HG02759 (cell line): ENCODE measurements around the gene ADGRB3.
A peak's percentile ranks its signal among the peaks of the same experiment; 100 is the strongest.

Experiments used
- ATAC-seq: cut with Tn5 transposase; IDR thresholded peaks from one replicate; pipeline ENCODE4 v1.9.1; 2021; ENCODE audit warnings: mild to moderate bottlenecking, moderate library complexity; ENCODE audit not compliant: unreplicated experiment

Gene ADGRB3

DNA sequence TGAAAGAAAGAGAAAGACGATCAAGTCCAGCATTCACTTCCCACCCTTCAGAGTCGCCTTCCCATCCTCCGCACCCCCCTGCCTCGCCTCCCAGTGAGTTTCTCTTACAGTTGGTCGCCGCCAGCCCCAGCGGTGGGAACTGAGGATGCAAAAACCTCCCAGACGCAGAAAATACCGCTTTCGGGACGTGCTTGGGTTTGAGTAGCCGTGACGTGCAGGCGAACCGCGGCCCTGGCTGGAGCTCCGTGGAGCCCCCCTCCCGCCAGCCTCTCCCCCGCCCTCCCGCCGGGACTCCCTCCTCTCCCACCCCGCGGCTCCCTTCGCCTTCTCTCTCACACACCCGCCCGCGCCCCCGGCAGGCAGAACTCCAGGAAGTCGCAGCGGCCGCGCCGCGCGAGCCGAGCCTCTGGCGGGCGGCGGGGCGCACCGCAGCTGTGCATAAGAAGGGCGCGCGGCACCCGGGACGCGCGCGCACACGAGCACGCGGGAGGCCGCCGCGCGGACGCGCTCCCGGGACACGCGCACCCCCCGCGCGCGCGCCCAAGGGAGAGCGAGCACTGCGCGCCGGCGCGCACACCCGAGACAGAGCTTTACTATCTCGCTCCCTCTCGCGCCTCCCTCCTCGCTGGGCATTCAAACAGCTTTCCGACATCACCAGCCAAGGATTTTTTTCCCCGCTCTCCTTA is at the start of gene ADGRB3:
Gene ADGRB3 (plus strand): TSS at position 557 of the 686 bp plus-strand sequence. CDS start 3,394 bp downstream, outside the sequence.
- peak; percentile 88 for ATAC-seq

DNA sequence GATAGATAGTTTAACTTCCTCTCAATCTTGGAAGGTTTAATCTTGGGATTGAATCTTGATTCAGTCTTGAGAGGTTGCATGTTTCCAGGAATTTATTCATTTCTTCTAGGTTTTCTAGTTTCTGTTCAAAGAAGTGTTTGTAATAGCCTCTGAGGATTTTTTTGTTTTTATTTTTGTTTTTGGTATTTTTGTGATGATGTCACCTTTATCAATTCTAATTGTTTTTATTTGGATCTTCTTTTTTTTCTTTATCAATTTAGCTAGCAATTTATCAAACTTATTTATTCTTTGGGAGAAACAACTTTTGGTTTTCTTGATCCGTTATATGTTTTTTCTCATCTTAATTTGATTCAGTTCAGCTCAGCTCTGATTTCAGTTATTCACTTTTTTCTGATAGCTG is 41.5 kb upstream of the ADGRB3 start:
- no peak for ATAC-seq

DNA sequence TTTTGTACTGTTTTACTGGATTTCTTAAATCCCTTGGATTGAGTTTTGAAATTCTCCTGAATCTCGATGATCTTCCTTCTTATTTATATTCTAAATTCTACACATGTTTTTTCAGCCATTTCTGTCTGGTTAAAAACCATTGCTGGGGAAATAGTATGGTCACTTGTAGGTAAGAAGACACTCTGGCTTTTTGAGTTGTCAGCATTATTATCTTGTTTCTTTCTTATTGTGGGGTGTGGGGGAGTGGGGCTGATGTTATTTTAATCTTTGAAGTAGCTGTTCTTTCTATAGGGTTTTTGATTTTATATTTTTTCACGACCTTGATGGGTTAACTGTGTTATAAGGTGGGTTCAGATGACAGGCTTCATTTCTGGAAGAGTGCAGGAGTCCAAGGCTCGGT is 37.4 kb upstream of the ADGRB3 start:
- ATAC-seq = no peak

DNA sequence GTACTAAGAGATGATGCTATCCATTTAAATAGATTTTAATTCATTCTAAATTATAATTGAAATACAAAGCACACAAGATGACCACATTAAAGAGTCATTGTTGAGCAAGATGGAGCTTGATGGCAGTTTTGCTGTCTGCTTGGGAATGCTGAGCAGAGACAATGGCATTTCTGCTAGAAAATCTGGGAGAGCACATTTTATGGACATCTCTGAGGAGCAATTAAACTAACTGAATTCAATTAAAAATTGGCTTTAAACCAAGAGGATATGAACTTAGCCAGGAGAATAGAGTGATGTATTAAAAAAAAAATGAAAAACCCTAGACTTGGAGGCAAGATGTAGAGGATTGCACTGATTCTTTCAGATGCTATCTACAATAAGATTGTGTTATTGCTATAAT is 19.1 kb upstream of the ADGRB3 start:
- ATAC-seq = no peak

DNA sequence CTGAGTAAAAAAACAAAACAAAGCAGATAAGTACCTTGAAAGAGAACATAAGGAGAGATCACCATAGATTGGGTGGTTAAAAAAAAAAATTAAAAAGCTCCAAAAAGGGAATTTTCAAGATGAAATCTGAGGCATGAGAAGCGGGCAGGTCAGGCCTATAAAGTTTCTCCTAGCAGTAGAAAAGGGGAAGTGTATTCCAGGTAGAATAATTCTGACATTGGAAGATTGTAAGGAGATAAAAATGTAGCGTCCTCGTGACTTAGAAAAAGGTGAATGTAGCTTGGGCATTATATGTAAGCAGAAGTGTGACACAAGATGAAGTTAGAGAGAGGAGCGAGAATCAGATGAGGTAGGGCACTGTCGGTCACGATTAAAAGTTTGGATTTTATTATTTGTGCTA is 9.1 kb upstream of the ADGRB3 start:
- no peak for ATAC-seq

DNA sequence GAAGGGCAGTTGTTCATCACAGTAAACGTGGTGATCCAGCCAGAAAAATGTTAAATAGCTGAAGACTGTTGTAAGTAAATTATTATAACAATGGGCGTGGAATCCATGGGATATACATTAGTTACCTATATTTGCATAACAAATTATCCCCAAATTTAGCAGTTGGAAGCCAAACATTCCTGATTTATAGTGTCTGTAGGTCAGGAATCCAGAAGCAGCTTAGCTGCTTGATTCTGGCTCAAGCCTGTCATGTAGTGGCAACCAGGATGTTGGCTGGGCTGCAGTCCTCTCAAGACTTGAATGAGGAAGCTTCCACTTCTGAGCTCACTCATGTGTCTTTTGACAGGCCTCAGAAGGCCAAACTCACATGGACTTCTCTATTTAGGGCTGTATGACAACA is 6.9 kb upstream of the ADGRB3 start:
- ATAC-seq = no peak

DNA sequence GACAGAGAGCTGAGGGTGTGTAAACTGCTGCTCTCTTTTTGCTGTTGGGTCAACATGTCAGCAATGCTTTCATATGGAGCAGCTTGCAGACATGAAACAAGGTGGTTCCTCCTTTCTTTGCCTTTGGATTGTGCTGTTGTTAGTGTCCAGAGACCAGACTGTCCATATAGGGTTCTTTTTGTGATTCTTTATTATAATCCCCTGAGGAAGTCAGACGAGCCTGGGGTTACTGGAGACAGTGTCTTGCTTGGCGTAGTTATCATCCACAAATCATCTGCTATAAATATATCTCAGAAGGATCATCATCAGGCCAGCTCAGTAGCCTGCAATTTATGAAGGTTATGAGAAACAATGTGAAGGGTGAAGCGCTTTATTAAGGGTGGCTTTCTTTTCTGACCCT is 2.3 kb upstream of the ADGRB3 start:
- ATAC-seq = no peak

DNA sequence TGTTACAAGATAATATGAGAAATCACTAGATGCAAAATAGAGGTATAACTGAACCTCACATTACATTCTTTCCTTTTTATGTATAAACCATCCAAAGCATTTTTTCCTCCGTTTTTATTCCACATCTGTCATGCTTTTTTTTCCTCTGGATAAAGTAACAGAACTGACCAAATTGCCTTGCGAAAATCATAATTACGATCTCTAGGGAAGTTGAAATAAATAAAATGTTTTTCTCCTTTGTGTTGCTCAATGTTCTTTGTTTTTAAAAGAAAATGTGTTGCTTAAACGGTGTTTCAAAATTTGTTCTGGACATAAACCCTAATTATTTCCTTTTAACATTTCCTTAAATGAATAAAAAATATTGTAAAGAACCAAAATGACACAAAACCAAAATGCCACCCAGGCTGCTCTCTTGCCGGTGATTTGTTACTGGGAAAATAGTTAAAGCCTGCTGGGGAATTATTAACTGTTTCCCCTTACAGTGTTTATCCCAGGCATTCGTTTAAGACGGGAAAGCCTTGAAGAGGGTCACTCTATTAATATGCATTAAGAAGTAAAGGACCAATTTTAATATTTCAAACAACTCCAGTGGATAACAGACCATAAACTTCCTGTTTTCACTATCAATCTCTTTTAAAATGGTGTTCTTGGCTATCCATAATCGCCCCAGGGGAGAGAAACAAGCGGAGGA is 1.7 kb upstream of the ADGRB3 start:
- no peak for ATAC-seq

DNA sequence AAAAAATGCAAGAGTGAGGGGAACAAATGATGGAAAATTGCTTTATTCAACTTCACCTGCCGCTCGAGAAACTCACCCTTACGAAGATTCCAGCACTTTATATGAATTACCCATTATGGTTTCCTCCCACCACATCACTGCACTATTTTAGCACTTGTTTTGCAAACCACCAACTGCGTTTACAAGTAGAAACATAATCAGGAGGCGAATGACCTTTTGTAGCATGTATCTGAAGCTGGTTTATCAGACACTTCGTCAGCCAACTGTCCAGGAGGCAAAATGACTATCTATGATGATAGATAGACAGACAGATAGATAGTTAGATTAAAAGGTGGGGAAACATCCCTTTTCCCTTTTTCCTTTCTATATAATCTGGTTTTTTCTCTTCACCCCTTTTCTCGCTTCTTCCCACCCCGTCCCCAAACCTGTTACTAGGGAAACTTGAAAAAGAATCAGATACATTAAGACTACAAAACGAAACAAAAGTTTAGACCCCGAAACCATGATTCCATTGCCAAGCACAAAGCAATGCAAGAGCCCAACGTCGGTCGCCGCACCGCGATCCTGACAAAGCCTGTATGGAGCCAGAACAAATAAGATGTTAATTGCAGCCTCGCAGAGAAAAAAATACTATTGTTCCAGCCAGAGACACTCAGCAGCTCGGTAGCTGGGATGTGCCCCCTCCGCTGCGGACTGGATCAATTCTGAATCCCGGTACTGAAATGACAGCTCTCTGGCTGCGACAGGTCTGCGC is 933 bp upstream of the ADGRB3 start:
- peak; percentile 2 for ATAC-seq

DNA sequence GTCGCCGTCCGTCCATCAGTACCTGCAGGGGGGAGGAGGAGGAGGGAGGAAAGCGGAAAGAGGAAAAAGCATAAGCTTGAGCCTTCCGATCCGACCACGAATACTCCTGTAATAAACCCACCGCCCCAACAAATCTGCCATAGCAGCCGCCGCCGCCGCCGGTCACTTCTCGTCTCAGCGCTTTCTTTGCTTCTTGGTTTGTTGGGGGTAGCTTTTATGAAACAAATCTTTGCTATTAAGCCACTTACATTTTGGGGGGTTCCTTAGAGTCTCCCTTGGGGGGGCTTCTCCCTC is 277 bp downstream of the ADGRB3 start:
- ATAC-seq = peak; percentile 11

DNA sequence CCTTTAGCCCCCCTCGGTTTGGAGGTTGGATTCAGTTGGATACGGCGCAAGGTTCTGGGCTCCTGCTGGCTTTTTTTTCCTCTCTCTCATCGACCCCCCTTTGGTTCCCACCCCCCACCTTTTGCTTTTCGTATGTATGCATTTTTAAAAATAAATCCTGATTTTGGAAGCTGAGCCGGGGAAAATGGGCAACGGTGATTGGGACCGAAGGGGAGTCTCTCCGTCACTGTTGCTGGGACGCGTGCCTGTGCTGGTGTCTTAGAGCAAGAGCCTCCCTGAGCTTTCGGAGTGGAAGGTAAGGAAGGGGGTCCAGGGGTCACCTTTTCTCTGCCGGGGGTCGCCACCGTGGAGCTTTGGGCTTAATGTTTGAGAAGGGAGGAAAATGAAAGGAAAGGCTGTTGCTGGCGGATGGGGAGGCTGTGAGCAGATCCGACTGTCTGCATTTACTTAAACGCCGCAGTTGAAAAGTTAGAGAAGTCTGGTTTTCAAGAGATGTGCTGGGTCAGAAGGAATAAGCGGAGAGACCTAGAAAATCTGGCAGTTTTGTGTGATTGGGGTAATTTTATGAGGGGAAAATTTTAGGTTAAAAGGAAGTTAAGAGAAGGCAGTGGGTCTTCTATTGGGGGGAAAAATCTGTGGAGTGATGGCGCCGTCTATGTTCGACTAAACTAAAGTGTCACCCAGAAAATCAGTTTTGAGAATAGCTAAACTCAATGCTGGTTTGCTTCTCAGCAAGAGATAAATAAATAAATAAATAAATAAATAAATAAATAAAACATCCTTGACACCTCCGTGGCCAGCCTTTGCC is 828 bp downstream of the ADGRB3 start:
- no peak for ATAC-seq

DNA sequence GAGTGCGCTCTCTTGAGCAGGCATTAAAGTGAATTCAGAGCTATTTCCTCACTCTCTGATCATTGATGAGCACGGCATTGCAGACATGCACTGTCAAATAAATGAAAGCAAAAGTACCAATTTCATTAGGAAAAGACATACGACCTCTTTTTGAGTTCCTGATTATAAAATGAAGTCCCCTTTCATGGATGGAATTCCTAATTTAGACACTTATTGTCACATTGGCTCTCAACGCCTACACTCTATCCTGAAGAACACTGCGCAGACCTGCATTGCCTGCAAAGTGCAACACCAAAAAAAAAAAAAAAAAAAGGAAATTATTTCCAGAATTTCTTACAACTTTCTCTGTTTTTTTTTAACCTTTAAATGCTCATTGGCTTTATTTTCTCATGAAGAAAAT is 1.6 kb downstream of the ADGRB3 start:
- no peak for ATAC-seq

DNA sequence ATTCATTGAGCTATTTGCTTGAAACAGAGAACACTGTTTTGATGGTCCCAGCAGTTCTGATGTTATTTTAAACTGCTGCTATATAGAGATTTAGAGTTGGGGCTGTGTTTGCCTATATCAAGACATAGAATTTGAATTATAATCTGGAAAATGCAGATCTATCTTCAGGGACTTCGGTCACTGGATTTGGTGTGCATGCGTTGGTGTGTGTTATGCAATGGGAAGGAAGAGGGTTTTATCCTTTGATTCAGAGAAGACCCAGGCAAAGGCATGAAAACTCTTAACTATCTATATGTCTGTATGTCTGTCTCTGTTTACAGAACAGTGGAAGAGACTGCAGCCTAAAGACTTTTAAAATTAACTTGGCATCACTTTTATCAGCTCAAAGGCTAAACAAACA is 2.0 kb downstream of the ADGRB3 start:
- ATAC-seq = no peak

DNA sequence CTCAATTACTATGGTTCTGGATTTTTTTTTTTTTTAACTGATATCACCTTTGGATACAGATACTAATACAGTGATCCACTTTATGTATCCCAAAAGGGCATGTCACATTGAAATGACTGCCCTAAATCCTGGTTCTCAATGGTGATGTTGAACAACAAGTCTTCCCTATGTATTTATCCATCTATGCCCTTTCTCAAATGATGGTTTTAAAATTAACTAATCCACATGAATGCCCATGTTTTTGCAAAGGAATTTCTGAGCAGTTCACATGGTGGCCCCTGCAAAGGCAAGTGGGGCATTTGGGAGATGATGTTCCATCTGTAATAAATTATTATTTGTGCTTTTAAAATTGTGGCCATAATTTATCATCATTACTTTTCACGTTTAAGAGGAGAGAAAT is 2.7 kb downstream of the ADGRB3 start:
- ATAC-seq = no peak

DNA sequence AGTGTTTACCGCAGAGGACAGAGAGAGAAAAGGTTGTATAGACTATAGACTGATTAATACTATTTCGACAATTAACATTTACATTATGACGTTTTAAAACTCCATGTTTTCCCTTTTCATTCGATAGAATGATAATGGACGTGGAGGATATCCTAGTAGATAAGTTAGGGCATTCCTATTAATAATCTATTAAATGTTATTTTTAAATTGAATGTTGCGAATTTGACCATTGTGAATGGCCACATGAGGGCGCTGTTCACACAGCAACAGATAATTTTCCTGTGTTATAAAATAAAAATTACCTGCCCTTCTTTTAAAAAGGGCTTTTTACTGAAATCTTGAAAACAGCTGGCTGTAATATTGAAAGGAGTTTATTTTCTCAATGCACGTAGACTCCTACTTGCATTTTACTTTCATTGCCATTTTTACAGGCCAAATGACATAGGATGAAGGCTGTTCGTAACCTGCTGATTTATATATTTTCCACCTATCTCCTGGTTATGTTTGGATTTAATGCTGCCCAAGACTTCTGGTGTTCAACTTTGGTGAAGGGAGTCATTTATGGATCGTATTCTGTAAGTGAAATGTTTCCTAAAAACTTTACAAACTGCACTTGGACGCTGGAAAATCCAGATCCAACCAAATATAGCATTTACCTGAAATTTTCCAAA is 3.3 kb downstream of the ADGRB3 start:
- ATAC-seq = no peak

DNA sequence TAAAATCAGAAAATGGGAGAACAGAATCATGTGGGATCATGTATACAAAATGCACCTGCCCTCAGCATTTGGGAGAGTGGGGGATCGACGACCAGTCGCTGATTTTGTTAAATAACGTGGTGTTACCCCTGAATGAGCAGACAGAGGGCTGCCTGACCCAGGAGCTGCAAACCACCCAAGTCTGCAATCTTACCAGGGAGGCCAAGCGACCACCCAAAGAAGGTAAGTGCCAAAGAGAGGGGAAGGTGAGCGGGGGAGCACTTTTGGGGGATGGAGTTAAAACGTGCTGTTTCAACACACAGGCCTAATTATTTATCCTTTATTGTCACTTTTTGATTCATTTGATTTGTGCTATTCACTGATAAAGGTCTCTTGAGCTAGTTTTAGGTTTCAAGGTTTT is 4.1 kb downstream of the ADGRB3 start:
- no peak for ATAC-seq

DNA sequence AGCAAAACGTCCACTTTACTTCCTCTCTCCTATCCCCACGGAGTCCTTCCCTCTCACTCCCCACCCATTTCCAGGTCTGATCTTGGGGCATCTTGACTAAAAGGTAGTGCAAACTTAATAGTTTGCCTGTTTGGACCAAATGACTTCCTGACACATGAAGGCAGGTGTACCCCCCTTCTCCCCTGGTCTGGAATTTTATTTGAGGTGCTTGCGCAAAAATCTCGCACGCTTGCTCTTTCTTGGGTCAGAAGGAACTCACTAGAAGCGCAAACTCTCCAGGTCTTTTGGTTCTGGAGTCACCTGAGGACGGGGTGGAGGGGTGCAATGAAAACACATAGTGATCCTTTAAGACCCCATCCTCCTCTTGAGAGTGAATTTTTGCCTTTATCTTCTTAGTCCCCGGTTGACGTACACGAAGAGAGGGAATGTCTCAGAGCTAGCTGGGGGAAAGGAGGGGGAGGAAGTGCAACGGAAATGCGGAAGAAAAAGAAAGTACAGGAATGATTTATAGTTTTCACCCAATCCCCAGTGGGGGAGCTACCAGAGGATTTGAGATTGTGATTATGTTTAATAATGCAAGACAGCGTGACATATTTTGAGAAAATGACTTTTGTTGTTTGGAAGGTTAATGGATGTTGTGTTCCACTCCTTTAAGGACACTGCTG is 4.9 kb downstream of the ADGRB3 start:
- ATAC-seq = no peak

DNA sequence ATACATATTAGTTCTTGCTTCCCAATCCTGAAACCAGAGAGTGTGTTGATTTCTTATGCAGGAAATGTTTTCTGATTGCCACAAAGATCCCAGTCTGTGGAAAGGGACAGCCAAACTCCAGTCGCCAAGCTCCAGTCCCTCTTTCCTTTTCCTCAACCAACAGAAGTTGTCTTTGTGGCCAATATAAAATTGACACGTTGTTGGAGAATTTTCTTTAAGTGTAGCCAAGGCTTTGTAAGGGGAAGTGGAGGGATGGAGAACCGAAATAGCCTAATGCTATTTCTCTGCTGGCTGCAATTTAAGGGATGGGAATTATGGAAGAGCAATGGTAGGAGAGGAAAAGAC is 5.4 kb downstream of the ADGRB3 start:
- ATAC-seq = no peak

DNA sequence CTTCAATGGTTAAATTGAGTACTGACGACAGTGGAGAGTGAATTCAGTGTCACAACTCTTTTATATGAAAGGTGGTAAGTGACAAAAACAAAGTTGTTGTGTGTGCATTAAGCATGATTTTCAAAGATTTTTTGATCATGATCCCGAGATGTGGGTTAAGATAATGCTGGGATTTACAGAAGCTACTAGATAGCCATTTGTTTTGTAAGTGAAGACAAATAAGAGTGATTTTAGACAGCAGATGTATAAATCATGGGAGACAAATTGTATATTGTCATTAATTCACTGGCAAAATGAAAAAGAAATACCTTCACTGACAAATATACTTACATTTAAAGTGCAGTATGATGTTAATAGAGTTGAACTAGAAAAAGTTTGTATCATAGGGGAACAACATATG is 6.1 kb downstream of the ADGRB3 start:
- ATAC-seq = no peak

DNA sequence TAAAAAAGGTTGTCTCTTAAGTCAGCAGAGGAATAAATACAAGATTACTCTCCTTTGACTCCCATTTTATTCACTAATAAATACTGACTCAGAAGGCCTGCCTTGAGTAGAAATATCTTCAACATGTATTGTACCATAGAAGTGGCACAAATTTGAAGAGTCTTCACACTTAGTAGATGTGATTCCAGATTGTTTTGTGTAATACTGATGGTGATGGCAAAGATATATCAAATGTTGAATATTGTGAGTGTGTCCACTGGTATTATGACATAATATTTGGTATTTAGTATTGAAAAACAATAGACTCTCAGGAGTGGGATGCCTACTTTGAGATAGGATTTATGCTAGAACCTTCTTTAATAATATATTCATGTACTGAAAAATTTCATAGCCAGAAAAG is 7.0 kb downstream of the ADGRB3 start:
- no peak for ATAC-seq
